HepG2 (cell line): ENCODE data around the gene NPFFR1. TPM values are rescaled to one million over a fixed set of nuclear protein-coding genes. Genes with fewer than 3 reads are reported as not detected.
A peak's percentile ranks its signal among the peaks of the same experiment; 100 is the strongest.

Source experiments
- ATAC-seq: fragments of 200-7000 bp; cut with Tn5 transposase; 3 replicates; pipeline ENCODE4 v1.9.1; 2020; ENCODE audit warnings: mild to moderate bottlenecking, moderate library complexity
- BruUV-seq: library from RNA; stranded (reverse); fragments of 400-500 nt; replicated peaks from 2 replicates; lab custom pipeline; 2021; lab: Mats Ljungman, UMichigan
- CTCF ChIA-PET: fragments of 300-600 bp; formaldehyde crosslinking; extraction: SDS; loops from one replicate; lab custom pipeline; 2021; ENCODE audit warnings: low total read pairs, inconsistent platforms, low intra/inter-chr PET ratio; lab: Yijun Ruan, JAX
- POLR2A ChIA-PET: fragments of 350-600 bp; sonication (Branson Sonifier 250); formaldehyde crosslinking; loops from one replicate; lab custom pipeline; 2020; ENCODE audit warnings: antibody characterized with exemption, inconsistent platforms; lab: Yijun Ruan, JAX
- DNase-seq: peaks from one replicate; pipeline ENCODE4 v3.0.0-alpha.2; 2015; ENCODE audit warnings: low spot score
- FAIRE-seq: peaks from 3 replicates; lab custom pipeline; 2011; peaks lifted over from hg19 to GRCh38; lab: Jason Lieb, UNC
- H2AFZ ChIP-seq: one replicate; pipeline ENCODE4 v1.6.1; 2011; ENCODE audit warnings: low read length, inconsistent platforms
- H3K27ac ChIP-seq: fragments of 300-600 bp; 3 replicates; pipeline ENCODE4 v1.8.0; 2011; ENCODE audit warnings: mixed run types, mild to moderate bottlenecking, mixed read lengths, low read length, inconsistent platforms; ENCODE audit not compliant: insufficient read depth; ENCODE audit errors: extremely low read length
- H3K27me3 ChIP-seq, 2 experiments: fragments of 200-600 bp in 1 of 2; 2 replicates in 1 of 2; 3 replicates in 1 of 2; pipeline versions ENCODE4 v1.6.0 to v1.8.0; 2011; ENCODE audit warnings: low read length in 2 of 2, mild to moderate bottlenecking in 2 of 2, moderate library complexity in 2 of 2, inconsistent platforms in 1 of 2; ENCODE audit not compliant: insufficient read depth in 2 of 2, control insufficient read depth in 1 of 2
- H3K36me3 ChIP-seq, 2 experiments: fragments of 200-600 bp in 1 of 2; replicated peaks in 1 of 2; 2 replicates in 1 of 2; 3 replicates in 1 of 2; pipeline versions ENCODE4 v1.5.1 to v1.8.0; 2011; ENCODE audit warnings: low read length in 2 of 2, inconsistent platforms in 1 of 2; ENCODE audit not compliant: insufficient read depth in 2 of 2, control insufficient read depth in 1 of 2
- H3K4me1 ChIP-seq: 2 replicates; pipeline ENCODE4 v1.5.1; 2012; ENCODE audit warnings: low read length, inconsistent platforms; ENCODE audit not compliant: insufficient read depth
- H3K4me2 ChIP-seq: 2 replicates; pipeline ENCODE4 v1.6.0; 2011; ENCODE audit warnings: low read depth, low read length, inconsistent platforms
- H3K4me3 ChIP-seq, 3 experiments: fragments of 200-600 bp in 1 of 3; sonication (generic), shearing (Covaris generic) in 1 of 3; replicated peaks in 1 of 3; 2 replicates each; pipeline ENCODE4 v1.5.1; 2011 to 2016; ENCODE audit warnings: low read length in 3 of 3, inconsistent platforms in 2 of 3, low read depth in 2 of 3, mild to moderate bottlenecking in 2 of 3, control low read depth in 1 of 3, mixed read lengths in 1 of 3; ENCODE audit not compliant: insufficient read depth in 1 of 3
- H3K79me2 ChIP-seq: one replicate; pipeline ENCODE4 v1.6.1; 2011; ENCODE audit warnings: low read length, inconsistent platforms; ENCODE audit not compliant: insufficient read depth
- H3K9ac ChIP-seq: 2 replicates; pipeline ENCODE4 v1.6.0; 2011; ENCODE audit warnings: mild to moderate bottlenecking, low read depth, low read length, inconsistent platforms; ENCODE audit not compliant: insufficient read depth
- H3K9me3 ChIP-seq: 2 replicates; pipeline ENCODE4 v1.5.1; 2012; ENCODE audit warnings: mild to moderate bottlenecking, low read length
- H4K20me1 ChIP-seq: 2 replicates; pipeline ENCODE4 v1.6.0; 2011; ENCODE audit warnings: inconsistent platforms, mild to moderate bottlenecking, low read length, moderate library complexity; ENCODE audit not compliant: insufficient read depth
- AGO2 ChIP-seq: fragments of 200-400 bp; formaldehyde crosslinking; optimal IDR thresholded peaks from 2 replicates; pipeline ENCODE3; 2017; ENCODE audit warnings: mild to moderate bottlenecking, low read depth, low read length, moderate library complexity
- CBX2 ChIP-seq, 2 experiments: fragments of 200-600 bp in 1 of 2; sonication (generic); formaldehyde crosslinking in 1 of 2; IDR thresholded peaks; 2 replicates each; pipeline versions ENCODE4 v1.7.0 to v1.8.1; 2018 to 2022; ENCODE audit warnings: low read depth in 2 of 2, low read length in 1 of 2, mild to moderate bottlenecking in 1 of 2, missing genetic modification reagents in 1 of 2
- ELF3 ChIP-seq: IDR thresholded peaks from 2 replicates; pipeline ENCODE4 v1.6.1; 2016; ENCODE audit warnings: missing genetic modification reagents, missing compliant biosample characterization
- FIP1L1 ChIP-seq: fragments of 200-400 bp; formaldehyde crosslinking; IDR thresholded peaks from 2 replicates; pipeline ENCODE4 v1.6.1; 2018; ENCODE audit warnings: low read depth, mild to moderate bottlenecking, low read length, moderate library complexity, borderline replicate concordance; ENCODE audit not compliant: insufficient read depth
- IRF2 ChIP-seq: IDR thresholded peaks from 2 replicates; pipeline ENCODE4 v1.6.1; 2018; ENCODE audit warnings: missing genetic modification reagents, missing compliant biosample characterization
- KMT2B ChIP-seq: IDR thresholded peaks from 2 replicates; pipeline ENCODE4 v1.6.1; 2016; ENCODE audit warnings: missing genetic modification reagents, missing compliant biosample characterization
- MAFK ChIP-seq, 2 experiments: IDR thresholded peaks in 1 of 2; conservative IDR thresholded peaks in 1 of 2; 2 replicates each; pipeline ENCODE4 v1.6.1; 2011; ENCODE audit warnings: improper control_type of control experiment in 2 of 2, low read length in 2 of 2
- POLR2A ChIP-seq, 2 experiments: IDR thresholded peaks; 2 replicates each; pipeline ENCODE4 v1.6.1; 2011; ENCODE audit warnings: low read depth in 2 of 2, low read length in 2 of 2, mild to moderate bottlenecking in 1 of 2, moderate library complexity in 1 of 2; ENCODE audit not compliant: insufficient read depth in 1 of 2
- TFE3 ChIP-seq: IDR thresholded peaks from 2 replicates; pipeline ENCODE4 v1.6.1; 2016
- TOE1 ChIP-seq: sonication (generic); formaldehyde crosslinking; IDR thresholded peaks from 2 replicates; pipeline ENCODE4 v1.4.0; 2020; ENCODE audit warnings: mild to moderate bottlenecking, missing genetic modification reagents
- XRCC5 ChIP-seq: fragments of 200-400 bp; formaldehyde crosslinking; optimal IDR thresholded peaks from 2 replicates; pipeline ENCODE3; 2017; ENCODE audit warnings: mild to moderate bottlenecking, low read length
- ZNF207 ChIP-seq: fragments of 450-650 bp; IDR thresholded peaks from 2 replicates; pipeline ENCODE4 v1.6.1; 2016; ENCODE audit warnings: antibody characterized with exemption, borderline replicate concordance
- ZNF292 ChIP-seq: sonication (generic); formaldehyde crosslinking; IDR thresholded peaks from 2 replicates; pipeline ENCODE4 v1.8.1; 2022; ENCODE audit warnings: mild to moderate bottlenecking, low read depth, missing genetic modification reagents, borderline replicate concordance
- ZNF644 ChIP-seq: IDR thresholded peaks from 2 replicates; pipeline ENCODE4 v1.6.1; 2016; ENCODE audit warnings: low read depth
- ZNF747 ChIP-seq: sonication (generic); formaldehyde crosslinking; IDR thresholded peaks from 2 replicates; pipeline ENCODE4 v1.8.1; 2023; ENCODE audit warnings: missing genetic modification reagents, mild to moderate bottlenecking, borderline replicate concordance
- ZNF792 ChIP-seq: IDR thresholded peaks from 2 replicates; pipeline ENCODE4 v1.6.1; 2016
- ZNF891 ChIP-seq: sonication (generic); formaldehyde crosslinking; IDR thresholded peaks from 2 replicates; pipeline ENCODE4 v1.5.0; 2020; ENCODE audit warnings: mild to moderate bottlenecking, missing genetic modification reagents
- WGBS: methylation state at CpG from one replicate; pipeline ENCODE4 v1.1.6; 2017; ENCODE audit warnings: low lambda C conversion rate; 5-methylcytosine and 5-hydroxymethylcytosine counted together
- in situ Hi-C: cut with HindIII; loops from 2 replicates; pipeline ENCODE4 v1.10.0; 2017; ENCODE audit warnings: low pct_unique_long_range_greater_than_20kb; ENCODE audit not compliant: extremely low pct_ligation_motif_present
- intact Hi-C: fragments of 100-400 bp; cut with micrococcal nuclease; formaldehyde crosslinking; loops from one replicate; pipeline ENCODE4 v1.10.0; 2022; ENCODE audit not compliant: unreplicated experiment
- polyA plus RNA-seq, 8 experiments: library from polyadenylated mRNA; depleted of rRNA in 3 of 8; stranded (reverse) in 7 of 8; unstranded in 1 of 8; fragments of >200 nt; fragmentation: Illumina TruSeq in 4 of 8; extraction: Trizol in 4 of 8; gene quantifications; 2 replicates each; pipeline versions ENCODE4 v1.2.1 to v1.2.3, GENCODE V29; 2011 to 2016; ENCODE audit warnings: low read depth in 4 of 8, missing spikeins in 1 of 8, mixed read lengths in 1 of 8; ENCODE audit not compliant: insufficient read depth in 1 of 8
- total RNA-seq, 5 experiments: library from RNA; depleted of rRNA; stranded (reverse); fragments of >200 nt; fragmentation: Illumina TruSeq; extraction: Trizol; gene quantifications; 2 replicates each; pipeline ENCODE4 v1.2.3, GENCODE V29; 2016; ENCODE audit warnings: low read depth in 1 of 5
- TF ChIP-seq, protein P1 (sequence below): sonication (generic); formaldehyde crosslinking; IDR thresholded peaks from 2 replicates; pipeline ENCODE4 v1.8.1; 2023; ENCODE audit warnings: mild to moderate bottlenecking, missing genetic modification reagents
- TF ChIP-seq, protein P2 (sequence below): IDR thresholded peaks from 2 replicates; pipeline ENCODE4 v1.6.1; 2012; ENCODE audit warnings: inconsistent platforms
- TF ChIP-seq, protein P3 (sequence below): IDR thresholded peaks from 2 replicates; pipeline ENCODE4 v1.6.1; 2016

NPFFR1 gene
- total and polyA plus RNA-seq, 2 of the 13 experiments (the other 11 are each of a cell fraction or from before 2014, with no cell fraction given) = under 0.01 TPM; not detected in 1

DNA sequence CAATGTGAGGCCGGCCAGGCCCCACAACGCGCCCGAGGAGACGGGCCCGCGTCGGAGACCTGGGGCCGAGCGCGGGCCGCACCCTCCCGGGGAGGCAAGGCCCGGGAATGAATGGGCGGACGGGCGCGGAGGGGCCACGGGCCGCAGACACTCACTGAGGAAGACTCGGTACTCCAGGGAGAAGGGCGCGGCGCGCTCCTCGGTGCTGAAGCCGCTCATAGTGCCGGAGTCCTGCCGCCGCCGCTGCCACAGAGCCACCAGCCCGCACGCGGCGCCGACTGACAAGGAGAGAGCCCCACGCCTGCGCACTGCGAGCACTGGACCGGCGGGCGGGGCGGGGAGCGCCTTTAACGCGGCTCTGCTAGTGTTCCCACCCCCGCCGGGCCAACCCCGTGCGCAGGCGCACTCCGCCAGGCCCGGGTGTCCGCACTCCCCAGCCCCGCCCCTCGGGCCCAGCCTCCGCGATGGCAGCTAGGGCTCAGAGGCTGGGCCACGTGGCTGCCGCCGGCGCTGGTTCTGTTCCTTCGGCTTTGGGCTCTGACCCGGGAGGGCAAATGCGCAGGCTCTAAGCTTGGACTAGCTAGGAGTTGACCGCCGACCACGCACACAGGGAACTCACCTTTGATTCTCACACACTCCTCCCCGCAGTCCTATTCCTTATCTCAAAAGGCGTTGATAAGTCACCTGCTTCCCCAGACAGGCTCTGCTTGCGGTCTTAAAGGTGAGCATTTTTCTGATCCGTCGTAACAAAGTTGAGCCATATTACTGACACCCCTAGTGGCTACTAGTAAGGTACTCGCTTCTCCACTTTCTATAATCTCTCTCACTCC, 50.5 kb downstream of the NPFFR1 start, which contains the start of gene PPA1:
PPA1 (minus strand) TSS at position 321 of the 830 bp plus-strand sequence; CDS start at position 219, 102 bp downstream.
- intact Hi-C loops (no loop called here), in situ Hi-C loops (no loop called here)
- DNase-seq (peak; percentile 92), FAIRE-seq (peak; percentile 12), ATAC-seq (peak; percentile 89)
- peak within 1 kb of the TSS; percentile 82 to 93 (median 86) for H3K4me3 ChIP-seq
- H3K9me3 ChIP-seq = no peaks in the 10 kb centered on the region
- peaks cover 68% of the 10 kb centered on the region for H3K4me1 ChIP-seq
- WGBS = 6% methylated on average over 11 of the region's 74 CpGs
- peak within 1 kb of the TSS; percentile 100 for H3K4me2 ChIP-seq
- no TSS peak for BruUV-seq
- ChIA-PET CTCF (no interaction called here), POLR2A (interaction anchor here (0.6 to 3.0 kb wide), 23 partner anchors 9 to 1512 kb away, joined by 3 to 22 read pairs (median 5); partner anchors contain the start of genes CCAR1, EIF4EBP2, SAR1A and TYSND1)
- H2AFZ ChIP-seq = peak within 1 kb of the TSS; percentile 100
- H3K27ac ChIP-seq = peak within 1 kb of the TSS; percentile 92
- no peaks in the 10 kb centered on the region; a peak in 1 of 5 replicates for H3K27me3 ChIP-seq
- H3K9ac ChIP-seq = peak within 1 kb of the TSS; percentile 92
- peaks cover 40% of the 10 kb centered on the region for H3K79me2 ChIP-seq
- H3K36me3 ChIP-seq = peaks cover 0 to 13% of the 10 kb centered on the region in 2 experiments; a peak in 4 of 5 replicates
- peaks cover 7% of the 10 kb centered on the region; the same call in 1 of the 2 replicates for H4K20me1 ChIP-seq
- TF ChIP-seq KMT2B (CRISPR knock-in tag) (peak; percentile 35; the same call in 1 of the 2 replicates), ZNF792 (CRISPR knock-in tag) (peak; percentile 73), IRF2 (peak; percentile 61; the same call in 1 of the 2 replicates), ZNF207 (no peak), FIP1L1 (no peak), ZNF644 (peak; percentile 25; the same call in 1 of the 2 replicates), POLR2A (IDR thresholded peaks at IDR 0.05; ENCODE audit: insufficient read depth in 1 of 2, low read depth in 2 of 2, low read length in 2 of 2) (peak; percentile 89 to 97), CBX2 (IDR thresholded peaks at IDR 0.05; ENCODE audit: low read depth, low read length) (no peak), CBX2 (CRISPR knock-in tag; IDR thresholded peaks at IDR 0.05; ENCODE audit: low read depth) (no peak), XRCC5 (peak; percentile 58), ELF3 (CRISPR knock-in tag) (peak; percentile 23; the same call in 1 of the 2 replicates), AGO2 (peak; percentile 72), MAFK (conservative IDR thresholded peaks at IDR 0.05 in 1 of 2, IDR thresholded peaks at IDR 0.05 in 1 of 2; ENCODE audit: low read length in 2 of 2) (0 out of 4 replicates have a peak, but pooled peaks of 1 of the 2 experiments have one; percentile 9), ZNF747 (peak; percentile 42; the same call in 1 of the 2 replicates), ZNF292 (CRISPR knock-in tag) (peak; percentile 36), TOE1 (0 out of 2 replicates have a peak, but pooled peaks have one; percentile 2), TFE3 (CRISPR knock-in tag) (peak; percentile 72), ZNF891 (CRISPR knock-in tag) (peak; percentile 90)
- TF ChIP-seq, protein P1, sequence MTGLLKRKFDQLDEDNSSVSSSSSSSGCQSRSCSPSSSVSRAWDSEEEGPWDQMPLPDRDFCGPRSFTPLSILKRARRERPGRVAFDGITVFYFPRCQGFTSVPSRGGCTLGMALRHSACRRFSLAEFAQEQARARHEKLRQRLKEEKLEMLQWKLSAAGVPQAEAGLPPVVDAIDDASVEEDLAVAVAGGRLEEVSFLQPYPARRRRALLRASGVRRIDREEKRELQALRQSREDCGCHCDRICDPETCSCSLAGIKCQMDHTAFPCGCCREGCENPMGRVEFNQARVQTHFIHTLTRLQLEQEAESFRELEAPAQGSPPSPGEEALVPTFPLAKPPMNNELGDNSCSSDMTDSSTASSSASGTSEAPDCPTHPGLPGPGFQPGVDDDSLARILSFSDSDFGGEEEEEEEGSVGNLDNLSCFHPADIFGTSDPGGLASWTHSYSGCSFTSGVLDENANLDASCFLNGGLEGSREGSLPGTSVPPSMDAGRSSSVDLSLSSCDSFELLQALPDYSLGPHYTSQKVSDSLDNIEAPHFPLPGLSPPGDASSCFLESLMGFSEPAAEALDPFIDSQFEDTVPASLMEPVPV (CRISPR knock-in tag) = no peak; the same call in 1 of the 2 replicates
- TF ChIP-seq, protein P2, sequence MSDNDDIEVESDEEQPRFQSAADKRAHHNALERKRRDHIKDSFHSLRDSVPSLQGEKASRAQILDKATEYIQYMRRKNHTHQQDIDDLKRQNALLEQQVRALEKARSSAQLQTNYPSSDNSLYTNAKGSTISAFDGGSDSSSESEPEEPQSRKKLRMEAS = peak; percentile 99
- TF ChIP-seq, protein P3, sequence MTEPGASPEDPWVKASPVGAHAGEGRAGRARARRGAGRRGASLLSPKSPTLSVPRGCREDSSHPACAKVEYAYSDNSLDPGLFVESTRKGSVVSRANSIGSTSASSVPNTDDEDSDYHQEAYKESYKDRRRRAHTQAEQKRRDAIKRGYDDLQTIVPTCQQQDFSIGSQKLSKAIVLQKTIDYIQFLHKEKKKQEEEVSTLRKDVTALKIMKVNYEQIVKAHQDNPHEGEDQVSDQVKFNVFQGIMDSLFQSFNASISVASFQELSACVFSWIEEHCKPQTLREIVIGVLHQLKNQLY (CRISPR knock-in tag) = 0 out of 2 replicates have a peak, but pooled peaks have one; percentile 29
